ENCODE measurements around the gene TP53AIP1. TPM values are rescaled to one million over a fixed set of nuclear protein-coding genes. Genes with fewer than 3 reads are reported as not detected.

TP53AIP1 gene
- total RNA-seq, 2 experiments from 2014 or later = not detected

DNA sequence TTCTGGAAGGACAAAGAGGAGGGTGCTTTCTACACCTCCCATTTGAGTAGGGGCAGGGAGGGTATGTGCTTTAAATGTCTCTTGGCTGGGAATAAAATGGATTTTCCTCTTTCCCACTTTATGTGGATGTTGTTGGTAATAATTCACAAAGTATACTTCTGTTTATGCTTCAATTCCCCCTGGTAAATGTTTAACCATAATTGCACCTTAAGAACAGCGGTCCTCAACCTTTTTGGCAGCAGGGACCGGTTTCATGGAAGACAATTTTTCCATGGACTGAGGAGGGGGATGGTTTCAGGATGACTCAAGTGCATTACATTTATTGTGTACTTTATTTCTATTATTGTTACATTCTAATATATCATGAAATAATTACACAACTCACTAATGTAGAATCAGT, 4.0 kb upstream of the TP53AIP1 start:
- ChIA-PET POLR2A (no interaction called here), CTCF (interaction anchor here (3.7 to 8.6 kb wide), 2 partner anchors 10 to 61 kb away, joined by 17 to 98 read pairs; no protein-coding TSS in a partner anchor)
- no peak for DNase-seq
- no peak overlapping the region for H3K4me3 Mint-ChIP-seq
- no peaks in the 10 kb centered on the region for H3K36me3 Mint-ChIP-seq (ENCODE audit: low read depth)
- no peak for ATAC-seq
- H3K4me1 Mint-ChIP-seq (ENCODE audit: low read depth) = no peaks in the 10 kb centered on the region
- H3K27me3 Mint-ChIP-seq = peaks cover 2% of the 10 kb centered on the region
- H3K9me3 Mint-ChIP-seq = no peaks in the 10 kb centered on the region
- intact Hi-C loops (cut with micrococcal nuclease) = no loop called here
- TF ChIP-seq, protein P1, sequence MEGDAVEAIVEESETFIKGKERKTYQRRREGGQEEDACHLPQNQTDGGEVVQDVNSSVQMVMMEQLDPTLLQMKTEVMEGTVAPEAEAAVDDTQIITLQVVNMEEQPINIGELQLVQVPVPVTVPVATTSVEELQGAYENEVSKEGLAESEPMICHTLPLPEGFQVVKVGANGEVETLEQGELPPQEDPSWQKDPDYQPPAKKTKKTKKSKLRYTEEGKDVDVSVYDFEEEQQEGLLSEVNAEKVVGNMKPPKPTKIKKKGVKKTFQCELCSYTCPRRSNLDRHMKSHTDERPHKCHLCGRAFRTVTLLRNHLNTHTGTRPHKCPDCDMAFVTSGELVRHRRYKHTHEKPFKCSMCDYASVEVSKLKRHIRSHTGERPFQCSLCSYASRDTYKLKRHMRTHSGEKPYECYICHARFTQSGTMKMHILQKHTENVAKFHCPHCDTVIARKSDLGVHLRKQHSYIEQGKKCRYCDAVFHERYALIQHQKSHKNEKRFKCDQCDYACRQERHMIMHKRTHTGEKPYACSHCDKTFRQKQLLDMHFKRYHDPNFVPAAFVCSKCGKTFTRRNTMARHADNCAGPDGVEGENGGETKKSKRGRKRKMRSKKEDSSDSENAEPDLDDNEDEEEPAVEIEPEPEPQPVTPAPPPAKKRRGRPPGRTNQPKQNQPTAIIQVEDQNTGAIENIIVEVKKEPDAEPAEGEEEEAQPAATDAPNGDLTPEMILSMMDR (IDR thresholded peaks at IDR 0.05) = no peak
- H3K27ac Mint-ChIP-seq = no peak overlapping the region

DNA sequence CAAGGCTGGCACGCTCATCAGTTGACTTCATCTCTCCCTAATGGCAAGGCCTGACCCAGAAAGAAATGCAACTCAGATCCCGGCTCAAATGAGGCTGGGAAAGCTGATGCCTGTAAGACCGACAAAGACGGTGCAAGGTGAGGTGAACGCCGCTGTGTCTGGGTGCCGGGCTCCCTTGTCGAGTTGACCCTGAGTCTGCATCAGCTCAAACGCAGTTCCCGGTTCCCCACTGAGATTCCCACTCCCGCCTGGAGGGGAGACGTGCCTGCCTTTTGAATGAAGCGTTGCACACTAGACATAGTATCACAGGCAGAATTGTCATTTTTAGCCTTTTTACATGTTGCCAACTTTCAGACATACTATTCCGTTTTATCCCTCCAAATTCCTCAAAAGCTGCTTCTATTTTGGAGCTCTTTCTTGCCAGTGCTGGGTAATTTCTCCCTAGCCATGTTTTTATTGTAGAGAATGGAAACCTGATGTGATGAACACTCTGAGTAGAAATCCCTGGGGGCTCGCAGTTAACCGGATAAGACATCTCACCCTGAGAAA, 831 bp upstream of the TP53AIP1 start:
- no peaks in the 10 kb centered on the region for H3K4me1 Mint-ChIP-seq (ENCODE audit: low read depth)
- intact Hi-C loops (cut with micrococcal nuclease) = no loop called here

DNA sequence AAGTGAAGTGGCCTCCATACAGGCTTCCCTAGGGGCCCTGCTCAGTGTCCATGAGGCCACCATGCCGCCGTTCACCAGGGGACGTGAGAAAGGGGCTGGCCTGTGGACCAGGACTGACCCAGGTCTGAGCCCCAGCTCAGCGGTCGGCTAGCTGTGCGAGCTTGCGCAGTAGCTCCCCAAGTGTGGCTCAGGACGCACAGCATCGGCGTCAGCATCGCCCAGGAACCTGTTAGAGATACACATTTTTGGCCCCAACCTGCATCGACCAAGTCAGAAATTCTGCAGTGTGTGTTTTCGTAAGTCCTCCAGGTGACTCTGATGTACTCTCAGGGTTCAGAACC, 429 bp downstream of the TP53AIP1 start:
- TF ChIP-seq, protein P1 (IDR thresholded peaks at IDR 0.05) = no peak

More for the DNA sequence above, 831 bp upstream of the TP53AIP1 start:
- CTCF ChIA-PET = no interaction called here
- no peak overlapping the region for H3K4me3 Mint-ChIP-seq
- POLR2A ChIA-PET = no interaction called here
- no peaks in the 10 kb centered on the region for H3K9me3 Mint-ChIP-seq
- H3K27me3 Mint-ChIP-seq = no peaks in the 10 kb centered on the region
- no peaks in the 10 kb centered on the region for H3K36me3 Mint-ChIP-seq (ENCODE audit: low read depth)
- DNase-seq (no peak), ATAC-seq (no peak)
- TF ChIP-seq, protein P1 (IDR thresholded peaks at IDR 0.05) = no peak
- no peak overlapping the region for H3K27ac Mint-ChIP-seq

DNA sequence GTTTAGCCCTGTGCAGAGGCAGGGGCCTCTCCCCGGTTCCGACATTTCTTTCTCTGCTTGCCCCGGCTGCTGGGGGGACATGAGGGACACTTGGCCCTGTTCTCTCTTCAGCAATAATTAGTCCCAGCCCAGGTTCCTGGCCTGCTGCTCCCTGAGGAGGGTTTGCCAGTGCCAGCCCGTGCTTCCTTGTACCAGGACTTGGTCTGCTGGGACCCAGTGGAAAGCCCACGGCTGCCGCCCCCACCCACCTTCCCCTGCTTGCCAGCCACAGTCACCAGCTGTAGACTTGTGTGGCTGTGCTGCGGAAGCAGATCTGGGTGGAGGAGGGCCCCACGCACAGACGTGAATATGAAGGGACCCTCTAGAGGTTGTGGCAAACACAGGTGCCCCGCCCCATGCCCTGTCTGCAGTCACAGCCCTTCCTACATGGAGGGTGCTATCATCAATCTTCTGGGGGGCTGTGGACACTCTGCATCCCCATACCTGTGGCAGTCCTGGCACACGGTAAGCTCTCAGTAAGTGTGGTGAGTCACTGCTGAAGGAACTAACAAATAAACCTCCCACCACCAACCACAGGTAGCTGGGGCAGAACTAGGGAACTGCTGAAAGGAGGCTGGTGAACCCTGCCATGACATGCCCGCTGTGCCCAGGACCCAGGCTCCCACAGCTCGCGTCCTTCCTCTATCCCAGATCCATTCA, 949 bp downstream of the TP53AIP1 start:
- TF ChIP-seq, protein P1 (IDR thresholded peaks at IDR 0.05) = no peak

More for the DNA sequence above, 429 bp downstream of the TP53AIP1 start:
- intact Hi-C loops (cut with micrococcal nuclease) = no loop called here
- Mint-ChIP-seq H3K4me3 (no peak overlapping the region), H3K4me1 (ENCODE audit: low read depth) (no peaks in the 10 kb centered on the region), H3K9me3 (no peaks in the 10 kb centered on the region), H3K36me3 (ENCODE audit: low read depth) (no peaks in the 10 kb centered on the region), H3K27ac (no peak overlapping the region), H3K27me3 (no peaks in the 10 kb centered on the region)
- CTCF ChIA-PET = no interaction called here
- DNase-seq (no peak), ATAC-seq (no peak)
- POLR2A ChIA-PET = no interaction called here

DNA sequence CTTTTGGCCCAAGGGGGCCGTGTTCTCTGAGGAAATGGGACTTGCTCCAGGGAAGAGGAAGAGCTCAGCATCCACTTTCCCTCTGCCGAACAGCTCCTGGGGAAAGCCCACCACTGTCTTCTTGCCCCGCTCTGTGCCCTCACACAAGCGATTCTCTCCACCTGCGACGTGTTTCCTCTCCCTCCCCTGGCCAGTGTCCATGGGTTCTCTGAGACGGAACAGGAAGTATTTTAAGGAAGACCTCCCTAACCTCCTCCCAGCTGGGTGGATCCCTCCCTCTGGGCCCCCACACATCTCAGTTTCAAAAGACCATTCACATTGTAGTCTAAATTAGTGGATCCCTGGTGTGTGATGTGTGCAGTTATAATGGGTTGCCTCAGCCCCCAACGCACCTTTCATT, 1.6 kb downstream of the TP53AIP1 start:
- ChIA-PET CTCF (interaction anchor here (0.6 to 3.9 kb wide), 4 partner anchors 16 to 1097 kb away, joined by 3 to 17 read pairs (median 9); no protein-coding TSS in a partner anchor), POLR2A (no interaction called here)
- TF ChIP-seq, protein P1 (IDR thresholded peaks at IDR 0.05) = no peak
- H3K36me3 Mint-ChIP-seq (ENCODE audit: low read depth) = no peaks in the 10 kb centered on the region
- H3K9me3 Mint-ChIP-seq = no peaks in the 10 kb centered on the region
- ATAC-seq (no peak), DNase-seq (no peak)
- no peak overlapping the region for H3K4me3 Mint-ChIP-seq
- no peaks in the 10 kb centered on the region for H3K27me3 Mint-ChIP-seq
- no peaks in the 10 kb centered on the region for H3K4me1 Mint-ChIP-seq (ENCODE audit: low read depth)
- intact Hi-C loops (cut with micrococcal nuclease) = no loop called here
- H3K27ac Mint-ChIP-seq = no peak overlapping the region

More for the DNA sequence above, 949 bp downstream of the TP53AIP1 start:
- H3K4me1 Mint-ChIP-seq (ENCODE audit: low read depth) = no peaks in the 10 kb centered on the region
- H3K27me3 Mint-ChIP-seq = no peaks in the 10 kb centered on the region
- ChIA-PET CTCF (interaction anchor here (0.6 to 3.9 kb wide), 3 partner anchors 15 to 1097 kb away, joined by 3 to 17 read pairs (median 15); no protein-coding TSS in a partner anchor), POLR2A (no interaction called here)
- no peak overlapping the region for H3K4me3 Mint-ChIP-seq
- DNase-seq (no peak), ATAC-seq (no peak)
- H3K27ac Mint-ChIP-seq = no peak overlapping the region
- intact Hi-C loops (cut with micrococcal nuclease) = no loop called here
- H3K9me3 Mint-ChIP-seq = no peaks in the 10 kb centered on the region
- no peaks in the 10 kb centered on the region for H3K36me3 Mint-ChIP-seq (ENCODE audit: low read depth)
